Cardiac fibroblast (primary cell): ENCODE data around the gene USB1.

ENCODE experiments used
- DNase-seq, 2 donors: peaks; one replicate each; pipeline versions ENCODE4 v3.0.0 to v3.0.0-alpha.2; 2010; ENCODE audit warnings: low read depth in 2 of 2
- H3K4me3 ChIP-seq, 2 donors: replicated peaks in 1 of 2; 1 replicate in 1 of 2; 2 replicates in 1 of 2; pipeline ENCODE4 v1.5.1; 2011; ENCODE audit warnings: low read depth in 2 of 2, low read length in 2 of 2, mild to moderate bottlenecking in 2 of 2, moderate library complexity in 1 of 2
- TF ChIP-seq, protein P1 (sequence below): IDR thresholded peaks from one replicate; pipeline ENCODE4 v1.5.1; 2011; ENCODE audit warnings: low read depth, mild to moderate bottlenecking, low read length, inconsistent platforms

USB1 gene

DNA sequence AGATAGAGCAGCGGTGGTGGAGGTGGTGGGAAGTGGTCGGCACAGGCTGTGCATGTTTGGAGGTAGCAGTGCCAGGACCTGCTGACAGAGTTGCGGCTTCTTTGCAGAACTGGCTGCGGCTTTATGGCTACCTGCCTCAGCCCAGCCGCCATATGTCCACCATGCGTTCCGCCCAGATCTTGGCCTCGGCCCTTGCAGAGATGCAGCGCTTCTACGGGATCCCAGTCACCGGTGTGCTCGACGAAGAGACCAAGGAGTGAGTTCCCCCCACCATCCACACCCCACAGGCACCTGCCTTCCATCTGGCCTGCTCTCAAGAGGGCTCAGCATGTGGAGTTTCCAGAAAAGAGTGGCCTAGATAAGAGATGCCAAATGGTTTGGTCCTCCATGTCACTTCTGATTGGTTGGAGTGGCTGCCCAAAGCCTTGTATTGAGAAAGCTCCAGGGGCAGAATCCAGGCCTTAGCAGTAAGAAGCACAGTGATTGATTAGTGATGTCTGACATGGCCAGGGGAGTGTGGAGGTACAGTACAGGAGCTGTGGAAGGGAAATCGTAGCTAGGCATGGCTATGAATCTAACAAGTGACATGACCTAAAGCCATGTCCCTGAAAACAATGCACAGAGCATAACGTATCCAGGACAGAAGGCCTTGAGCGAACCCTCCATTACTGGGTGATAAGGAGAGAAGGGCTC lies 36.3 kb downstream of the USB1 start:
- DNase-seq: no peak
- TF ChIP-seq, protein P1, sequence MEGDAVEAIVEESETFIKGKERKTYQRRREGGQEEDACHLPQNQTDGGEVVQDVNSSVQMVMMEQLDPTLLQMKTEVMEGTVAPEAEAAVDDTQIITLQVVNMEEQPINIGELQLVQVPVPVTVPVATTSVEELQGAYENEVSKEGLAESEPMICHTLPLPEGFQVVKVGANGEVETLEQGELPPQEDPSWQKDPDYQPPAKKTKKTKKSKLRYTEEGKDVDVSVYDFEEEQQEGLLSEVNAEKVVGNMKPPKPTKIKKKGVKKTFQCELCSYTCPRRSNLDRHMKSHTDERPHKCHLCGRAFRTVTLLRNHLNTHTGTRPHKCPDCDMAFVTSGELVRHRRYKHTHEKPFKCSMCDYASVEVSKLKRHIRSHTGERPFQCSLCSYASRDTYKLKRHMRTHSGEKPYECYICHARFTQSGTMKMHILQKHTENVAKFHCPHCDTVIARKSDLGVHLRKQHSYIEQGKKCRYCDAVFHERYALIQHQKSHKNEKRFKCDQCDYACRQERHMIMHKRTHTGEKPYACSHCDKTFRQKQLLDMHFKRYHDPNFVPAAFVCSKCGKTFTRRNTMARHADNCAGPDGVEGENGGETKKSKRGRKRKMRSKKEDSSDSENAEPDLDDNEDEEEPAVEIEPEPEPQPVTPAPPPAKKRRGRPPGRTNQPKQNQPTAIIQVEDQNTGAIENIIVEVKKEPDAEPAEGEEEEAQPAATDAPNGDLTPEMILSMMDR: no peak

DNA sequence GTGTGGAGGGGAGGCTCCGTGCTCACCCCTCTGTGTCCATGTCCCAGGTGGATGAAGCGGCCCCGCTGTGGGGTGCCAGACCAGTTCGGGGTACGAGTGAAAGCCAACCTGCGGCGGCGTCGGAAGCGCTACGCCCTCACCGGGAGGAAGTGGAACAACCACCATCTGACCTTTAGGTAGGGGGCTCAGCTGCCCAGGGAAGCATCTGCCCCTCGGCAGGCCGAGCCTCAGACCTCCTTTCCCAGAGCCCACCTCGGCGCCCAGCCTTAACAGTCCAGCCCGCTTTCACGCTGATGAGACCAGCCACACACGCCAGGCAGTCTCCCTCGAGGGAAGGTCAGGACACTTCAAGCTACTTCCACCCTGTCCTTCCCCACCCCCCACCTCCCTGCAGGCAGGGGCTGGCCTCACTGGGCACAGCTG lies 37.0 kb downstream of the USB1 start:
- TF ChIP-seq, protein P1: no peak
- no peak overlapping the region for H3K4me3 ChIP-seq
- DNase-seq: no peak

More for the DNA sequence above, 36.3 kb downstream of the USB1 start:
- no peak overlapping the region for H3K4me3 ChIP-seq

DNA sequence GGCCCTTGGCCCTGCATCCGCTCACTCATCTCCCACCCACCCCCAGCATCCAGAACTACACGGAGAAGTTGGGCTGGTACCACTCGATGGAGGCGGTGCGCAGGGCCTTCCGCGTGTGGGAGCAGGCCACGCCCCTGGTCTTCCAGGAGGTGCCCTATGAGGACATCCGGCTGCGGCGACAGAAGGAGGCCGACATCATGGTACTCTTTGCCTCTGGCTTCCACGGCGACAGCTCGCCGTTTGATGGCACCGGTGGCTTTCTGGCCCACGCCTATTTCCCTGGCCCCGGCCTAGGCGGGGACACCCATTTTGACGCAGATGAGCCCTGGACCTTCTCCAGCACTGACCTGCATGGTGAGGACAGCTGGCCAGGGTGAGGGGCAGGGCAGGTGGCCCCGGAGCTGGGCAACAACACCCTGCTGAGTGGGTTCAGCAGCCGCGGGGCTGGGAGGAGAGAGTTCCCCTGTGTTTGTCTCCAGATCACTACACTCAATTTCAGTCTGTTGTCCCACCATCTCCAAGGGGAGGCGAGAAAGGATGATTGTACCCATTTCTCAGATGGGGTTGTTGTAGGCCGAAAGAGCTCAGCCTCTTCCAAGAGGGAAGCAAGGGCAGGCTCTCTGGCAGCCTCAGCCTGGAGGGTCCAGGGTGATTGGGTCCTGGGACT lies 38.8 kb downstream of the USB1 start:
- no peak overlapping the region for H3K4me3 ChIP-seq
- TF ChIP-seq, protein P1: no peak
- DNase-seq: no peak

DNA sequence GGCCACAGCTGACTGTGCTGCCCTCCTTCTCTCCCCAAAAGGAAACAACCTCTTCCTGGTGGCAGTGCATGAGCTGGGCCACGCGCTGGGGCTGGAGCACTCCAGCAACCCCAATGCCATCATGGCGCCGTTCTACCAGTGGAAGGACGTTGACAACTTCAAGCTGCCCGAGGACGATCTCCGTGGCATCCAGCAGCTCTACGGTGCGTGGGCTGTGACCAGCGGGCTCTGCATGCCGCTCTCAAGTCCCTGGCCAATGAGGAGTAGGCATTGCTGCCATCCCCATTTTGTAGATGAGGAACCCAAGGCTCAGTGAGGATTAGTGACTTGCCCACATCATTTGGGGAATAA lies 39.3 kb downstream of the USB1 start:
- TF ChIP-seq, protein P1: no peak
- no peak for DNase-seq
- H3K4me3 ChIP-seq: no peak overlapping the region

DNA sequence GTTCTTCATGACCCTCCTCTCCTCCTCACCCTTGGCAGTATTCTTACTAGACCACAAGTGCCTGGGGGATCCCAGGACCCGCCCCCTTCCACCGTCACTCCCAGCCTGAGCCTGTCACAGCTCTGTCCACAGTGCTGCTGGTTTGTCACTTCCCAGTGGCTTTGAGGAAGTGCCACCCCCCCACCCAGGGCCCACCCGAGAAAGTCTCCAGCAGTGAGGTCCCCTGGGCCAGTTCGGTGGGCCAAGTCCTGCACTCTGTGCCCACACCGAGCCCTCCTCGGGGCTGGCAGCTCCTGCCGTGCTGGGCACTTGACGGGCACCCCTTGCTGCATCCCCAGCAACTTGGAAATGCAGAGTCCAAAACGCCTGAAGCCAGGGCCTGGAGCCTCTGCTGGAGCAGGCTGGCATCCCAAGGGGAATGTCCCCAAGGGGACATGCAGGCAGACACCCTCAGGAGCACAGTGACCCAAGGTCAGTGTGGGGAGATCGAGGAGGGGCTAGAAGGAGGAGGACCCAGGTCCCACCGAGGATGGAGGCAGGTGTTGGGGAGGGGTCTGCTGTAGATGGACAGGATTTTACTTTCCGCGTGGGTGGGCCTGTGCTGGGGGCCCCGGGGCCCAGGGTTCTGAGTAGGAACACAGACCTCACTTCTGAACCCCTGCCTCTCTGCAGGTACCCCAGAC lies 39.9 kb downstream of the USB1 start:
- DNase-seq: no peak
- no peak overlapping the region for H3K4me3 ChIP-seq
- TF ChIP-seq, protein P1: no peak

DNA sequence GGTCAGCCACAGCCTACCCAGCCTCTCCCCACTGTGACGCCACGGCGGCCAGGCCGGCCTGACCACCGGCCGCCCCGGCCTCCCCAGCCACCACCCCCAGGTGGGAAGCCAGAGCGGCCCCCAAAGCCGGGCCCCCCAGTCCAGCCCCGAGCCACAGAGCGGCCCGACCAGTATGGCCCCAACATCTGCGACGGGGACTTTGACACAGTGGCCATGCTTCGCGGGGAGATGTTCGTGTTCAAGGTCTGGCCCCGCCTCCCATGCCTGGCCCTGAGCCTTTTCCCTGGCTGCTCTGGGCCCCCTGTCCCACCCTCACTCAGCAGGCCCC lies 40.4 kb downstream of the USB1 start:
- TF ChIP-seq, protein P1: no peak
- DNase-seq: no peak
- no peak overlapping the region for H3K4me3 ChIP-seq
